ENCODE results near the gene CCDC146.
"Not testable (repeated sequence)": the region's sequence is repeated elsewhere in the genome, so short reads cannot be mapped to it uniquely, and the experiment has no call there.

The CCDC146 gene

GRCh38 chr7:77331938-77332695 lies 209.7 kb downstream of the CCDC146 start:
- DNase-seq, result peak; percentile 67

GRCh38 chr7:77334039-77334438 lies 211.6 kb downstream of the CCDC146 start:
- DNase-seq, result not testable (repeated sequence)

GRCh38 chr7:77335581-77335980 lies 213.2 kb downstream of the CCDC146 start:
- no peak for DNase-seq

GRCh38 chr7:77337456-77337990 lies 215.1 kb downstream of the CCDC146 start:
- DNase-seq, result no peak

GRCh38 chr7:77338260-77338659 lies 215.8 kb downstream of the CCDC146 start:
- no peak for DNase-seq

- DNase-seq, result no peak
Observed at GRCh38 chr7:77338883-77339629, 216.6 kb downstream of the CCDC146 start.

GRCh38 chr7:77339726-77340125 lies 217.3 kb downstream of the CCDC146 start:
- DNase-seq, result no peak

All from NCI-H774 (cell line).